Tibial nerve (tissue), 4 donors: ENCODE results near the gene PODXL.

Experiments used
- CTCF ChIP-seq, 5 experiments: fragments of 200-600 bp in 3 of 5; fragments of 450-650 bp in 2 of 5; sonication (generic) in 3 of 5; IDR thresholded peaks; one replicate each; pipeline ENCODE4 v1.5.1; 2016 to 2019; ENCODE audit warnings: antibody characterized with exemption in 5 of 5, mild to moderate bottlenecking in 3 of 5, moderate library complexity in 2 of 5
- EP300 ChIP-seq, 2 donors: sonication (generic); formaldehyde crosslinking; IDR thresholded peaks; one replicate each; pipeline ENCODE4 v1.6.1; 2017; ENCODE audit warnings: antibody characterized with exemption in 2 of 2, mild to moderate bottlenecking in 1 of 2
- POLR2A ChIP-seq, 2 donors: fragments of 450-650 bp; IDR thresholded peaks; one replicate each; pipeline ENCODE4 v1.6.1; 2017; ENCODE audit warnings: antibody characterized with exemption in 2 of 2, mild to moderate bottlenecking in 2 of 2, moderate library complexity in 2 of 2

GRCh38 chr7:131503639-131504038 lies 52.8 kb downstream of the PODXL start:
- TF ChIP-seq CTCF (IDR thresholded peaks at IDR 0.05) (no peak), EP300 (IDR thresholded peaks at IDR 0.05) (no peak), POLR2A (IDR thresholded peaks at IDR 0.05) (no peak)
